ENCODE data around the gene CCDC13.

The CCDC13 gene

DNA sequence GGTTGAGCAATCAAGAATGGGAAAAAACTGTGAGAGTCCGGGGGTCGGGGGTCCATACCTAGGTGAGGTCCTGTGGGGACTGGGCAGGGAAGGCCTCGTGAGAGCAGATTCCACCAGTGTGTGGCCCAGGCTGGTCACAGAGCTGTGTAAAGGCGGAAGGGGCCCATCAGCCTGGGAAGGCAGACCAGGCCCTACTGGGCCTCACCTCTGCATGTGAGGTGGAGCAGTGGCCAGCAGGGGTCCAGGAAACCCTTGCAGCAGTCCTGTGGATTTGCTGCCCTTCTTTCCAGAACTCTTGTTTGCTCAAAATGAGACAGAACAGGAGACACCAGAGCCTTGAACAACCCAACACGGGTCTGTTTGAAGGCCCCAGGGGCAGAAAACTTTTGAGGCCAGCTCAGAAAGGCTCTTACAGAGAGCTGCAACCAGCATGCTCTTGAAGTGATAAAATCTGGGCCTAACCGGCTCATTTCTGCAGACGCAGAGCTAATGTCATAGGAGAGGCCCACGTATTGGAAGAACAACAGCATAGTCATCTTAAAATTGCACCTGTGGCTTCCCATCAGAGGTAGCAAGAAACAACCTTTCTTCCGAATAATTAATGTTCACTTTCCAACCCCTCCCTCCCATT lies 40.1 kb downstream of the CCDC13 start:
- DNase-seq (ENCODE audit: low read depth): no peak

- no peak for DNase-seq (ENCODE audit: low read depth)
Observed at GRCh38 chr3:42732196-42732828, 40.7 kb downstream of the CCDC13 start.

- DNase-seq (ENCODE audit: low read depth): no peak
Observed at GRCh38 chr3:42731476-42732195, 41.4 kb downstream of the CCDC13 start.

GRCh38 chr3:42730706-42731420 lies 42.2 kb downstream of the CCDC13 start:
- DNase-seq (ENCODE audit: low read depth): no peak

- no peak for DNase-seq (ENCODE audit: low read depth)
Observed at GRCh38 chr3:42730294-42730693, 42.8 kb downstream of the CCDC13 start.

GRCh38 chr3:42729404-42730145 lies 43.5 kb downstream of the CCDC13 start:
- no peak for DNase-seq (ENCODE audit: low read depth)

DNA sequence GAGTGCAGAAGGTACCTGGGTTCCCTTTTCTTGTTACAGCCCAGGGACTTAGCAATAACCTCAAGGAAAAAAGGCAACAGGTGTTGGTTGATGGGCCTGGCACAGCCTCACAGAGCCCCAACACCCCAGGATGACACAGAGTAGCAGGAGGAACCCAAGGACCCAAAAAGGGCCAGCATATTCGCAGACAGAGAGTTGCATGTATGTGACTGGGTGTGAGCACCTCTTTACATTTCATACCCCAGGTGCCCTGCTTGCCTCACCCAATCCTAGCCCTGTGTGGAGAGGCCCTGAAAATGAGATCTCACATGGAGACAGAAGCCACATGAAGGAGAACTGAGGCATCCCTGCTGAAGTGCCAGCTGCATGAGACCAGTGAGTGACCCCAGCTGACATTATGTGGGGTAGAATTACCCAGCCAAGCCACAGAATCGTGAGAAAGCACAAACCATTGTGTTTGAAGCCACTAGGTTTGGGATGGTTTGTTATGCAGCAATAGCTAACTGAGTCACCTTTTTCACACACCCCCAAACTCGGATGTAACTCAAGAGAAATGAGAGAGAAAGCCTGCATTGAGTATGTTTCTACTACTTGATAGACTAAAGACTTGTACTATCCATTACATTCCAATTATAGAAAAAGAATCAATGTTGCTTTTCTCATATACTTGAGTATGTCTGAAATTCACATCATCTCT lies 44.2 kb downstream of the CCDC13 start:
- no peak for DNase-seq (ENCODE audit: low read depth)

- DNase-seq (ENCODE audit: low read depth): no peak
Observed at GRCh38 chr3:42728056-42728455, 45.0 kb downstream of the CCDC13 start.

DNA sequence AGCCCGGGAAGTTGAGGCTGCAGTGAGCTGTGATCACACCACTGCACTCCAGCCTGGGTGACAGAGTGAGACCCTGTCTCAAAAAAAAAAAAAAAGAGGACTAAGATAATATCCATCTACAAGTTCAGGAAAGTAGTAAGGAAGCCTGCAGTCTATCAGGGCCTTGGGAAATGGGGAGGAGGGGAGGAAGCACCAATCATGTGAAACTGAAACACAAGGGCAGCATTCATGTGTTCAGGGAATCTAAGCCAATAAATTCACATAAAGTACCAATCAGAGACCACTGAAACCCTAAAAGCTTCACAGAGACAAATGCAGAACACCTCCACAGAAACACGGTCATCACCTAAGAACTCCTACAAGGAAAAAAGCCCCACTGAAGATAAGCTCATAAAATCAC lies 47.6 kb downstream of the CCDC13 start:
- DNase-seq (ENCODE audit: low read depth): no peak

- DNase-seq (ENCODE audit: low read depth): no peak
Observed at GRCh38 chr3:42723219-42723618, 49.8 kb downstream of the CCDC13 start.

All from activated T-cell treated with anti-CD3 and anti-CD28 coated beads for 1 hour (primary cell).